AG04450 (cell line): ENCODE measurements around the gene CST8. TPM values are rescaled to one million over a fixed set of nuclear protein-coding genes. Genes with fewer than 3 reads are reported as not detected.

ENCODE experiments used
- CTCF ChIA-PET: fragments of 300-600, 350-600 bp; formaldehyde crosslinking; extraction: SDS; loops from one replicate; lab custom pipeline; 2022; ENCODE audit warnings: antibody characterized with exemption, inconsistent platforms; lab: Charles Lee
- POLR2A ChIA-PET: fragments of 350-600 bp; formaldehyde crosslinking; extraction: SDS; loops from one replicate; lab custom pipeline; 2021; ENCODE audit warnings: antibody characterized with exemption, inconsistent platforms; lab: Yijun Ruan, JAX
- DNase-seq: peaks from one replicate; pipeline ENCODE4 v3.0.0-alpha.2; 2011; ENCODE audit warnings: low read depth, low spot score
- H3K27ac ChIP-seq: one replicate; pipeline ENCODE4 v1.5.1; 2012; ENCODE audit warnings: low read depth, low read length, control low read depth
- H3K27me3 ChIP-seq: one replicate; pipeline ENCODE4 v1.6.0; 2012; ENCODE audit warnings: low read length; ENCODE audit not compliant: control insufficient read depth, insufficient read depth
- H3K4me3 ChIP-seq: 2 replicates; pipeline ENCODE4 v1.5.1; 2011; ENCODE audit warnings: mild to moderate bottlenecking, low read depth, low read length, control low read depth
- H3K9me3 ChIP-seq: 2 replicates; pipeline ENCODE4 v1.5.1; 2012; ENCODE audit warnings: low read length; ENCODE audit not compliant: control insufficient read depth, insufficient read depth
- polyA plus RNA-seq: library from polyadenylated mRNA; depleted of rRNA; stranded (reverse); fragments of >200 nt; gene quantifications from 2 replicates; pipeline ENCODE4 v1.2.3, GENCODE V29; 2011
- TF ChIP-seq, protein P1 (sequence below): IDR thresholded peaks from 2 replicates; pipeline ENCODE4 v1.5.1; 2011; ENCODE audit warnings: low read depth, low read length, control low read depth, inconsistent platforms

Gene CST8
- polyA plus RNA-seq, 1 experiment = not detected

DNA sequence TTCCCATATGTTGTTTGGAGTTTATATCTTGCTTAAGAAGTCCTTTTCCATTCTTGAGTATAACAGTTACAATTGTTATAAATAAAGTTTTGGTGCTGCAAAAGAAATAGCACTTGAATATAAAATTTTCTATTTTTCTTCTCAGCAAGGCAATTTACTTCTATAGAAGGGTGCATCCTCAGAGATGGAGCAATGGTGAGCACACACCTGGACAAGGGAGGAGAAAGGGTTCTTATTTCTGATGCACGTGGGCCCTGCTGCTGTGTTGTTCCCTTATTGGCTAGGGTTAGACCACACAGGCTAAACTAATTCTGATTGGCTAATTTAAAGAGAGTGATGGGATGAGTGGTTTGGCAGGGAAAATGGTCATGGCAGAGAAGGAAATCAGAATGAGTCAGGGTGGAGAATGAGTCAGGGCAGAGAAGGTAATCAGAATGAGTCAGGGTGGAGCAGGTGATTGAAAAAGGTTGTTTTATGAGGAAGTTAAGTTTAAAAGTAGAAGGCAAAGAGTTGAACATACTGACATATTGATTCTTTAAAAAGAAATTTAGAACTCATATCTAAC lies 38.0 kb downstream of the CST8 start:
- CTCF ChIA-PET = no interaction called here
- no peak overlapping the region for H3K4me3 ChIP-seq
- H3K9me3 ChIP-seq = no peaks in the 10 kb centered on the region
- DNase-seq = no peak
- TF ChIP-seq, protein P1, sequence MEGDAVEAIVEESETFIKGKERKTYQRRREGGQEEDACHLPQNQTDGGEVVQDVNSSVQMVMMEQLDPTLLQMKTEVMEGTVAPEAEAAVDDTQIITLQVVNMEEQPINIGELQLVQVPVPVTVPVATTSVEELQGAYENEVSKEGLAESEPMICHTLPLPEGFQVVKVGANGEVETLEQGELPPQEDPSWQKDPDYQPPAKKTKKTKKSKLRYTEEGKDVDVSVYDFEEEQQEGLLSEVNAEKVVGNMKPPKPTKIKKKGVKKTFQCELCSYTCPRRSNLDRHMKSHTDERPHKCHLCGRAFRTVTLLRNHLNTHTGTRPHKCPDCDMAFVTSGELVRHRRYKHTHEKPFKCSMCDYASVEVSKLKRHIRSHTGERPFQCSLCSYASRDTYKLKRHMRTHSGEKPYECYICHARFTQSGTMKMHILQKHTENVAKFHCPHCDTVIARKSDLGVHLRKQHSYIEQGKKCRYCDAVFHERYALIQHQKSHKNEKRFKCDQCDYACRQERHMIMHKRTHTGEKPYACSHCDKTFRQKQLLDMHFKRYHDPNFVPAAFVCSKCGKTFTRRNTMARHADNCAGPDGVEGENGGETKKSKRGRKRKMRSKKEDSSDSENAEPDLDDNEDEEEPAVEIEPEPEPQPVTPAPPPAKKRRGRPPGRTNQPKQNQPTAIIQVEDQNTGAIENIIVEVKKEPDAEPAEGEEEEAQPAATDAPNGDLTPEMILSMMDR = no peak
- H3K27me3 ChIP-seq = no peaks in the 10 kb centered on the region
- POLR2A ChIA-PET = no interaction called here
- no peak overlapping the region for H3K27ac ChIP-seq

DNA sequence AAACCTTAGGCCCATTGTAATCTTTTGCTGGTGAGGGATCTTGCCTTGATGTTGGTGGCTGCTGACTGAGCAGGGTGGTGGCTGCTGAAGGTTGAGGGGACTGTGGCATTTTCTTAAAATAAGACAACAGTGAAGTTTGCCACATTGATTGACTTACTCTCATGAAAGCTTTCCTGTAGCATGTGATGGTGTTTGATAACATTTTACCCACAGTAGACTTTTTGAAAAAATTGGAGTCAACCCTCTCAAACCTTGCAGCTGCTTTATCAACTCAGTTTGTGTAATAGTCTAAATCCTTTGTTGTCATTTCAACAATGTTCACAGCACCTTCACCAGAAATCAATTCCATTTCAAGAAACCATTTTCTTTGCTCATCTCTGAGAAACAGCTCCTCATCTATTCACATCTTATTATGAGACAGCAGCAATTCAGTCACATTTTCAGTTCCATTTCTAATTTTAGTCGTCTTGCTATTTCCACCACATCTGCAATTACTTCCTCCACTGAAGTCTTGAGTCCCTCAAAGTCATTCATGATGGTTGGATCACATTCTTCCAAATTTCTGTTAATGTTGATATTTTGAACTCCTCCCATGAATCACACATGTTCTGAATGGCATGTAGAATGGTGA lies 40.1 kb downstream of the CST8 start:
- no peak overlapping the region for H3K4me3 ChIP-seq
- H3K27me3 ChIP-seq = no peaks in the 10 kb centered on the region
- H3K27ac ChIP-seq = no peak overlapping the region
- DNase-seq = no peak
- ChIA-PET POLR2A (no interaction called here), CTCF (no interaction called here)
- TF ChIP-seq, protein P1 = no peak
- no peaks in the 10 kb centered on the region for H3K9me3 ChIP-seq

DNA sequence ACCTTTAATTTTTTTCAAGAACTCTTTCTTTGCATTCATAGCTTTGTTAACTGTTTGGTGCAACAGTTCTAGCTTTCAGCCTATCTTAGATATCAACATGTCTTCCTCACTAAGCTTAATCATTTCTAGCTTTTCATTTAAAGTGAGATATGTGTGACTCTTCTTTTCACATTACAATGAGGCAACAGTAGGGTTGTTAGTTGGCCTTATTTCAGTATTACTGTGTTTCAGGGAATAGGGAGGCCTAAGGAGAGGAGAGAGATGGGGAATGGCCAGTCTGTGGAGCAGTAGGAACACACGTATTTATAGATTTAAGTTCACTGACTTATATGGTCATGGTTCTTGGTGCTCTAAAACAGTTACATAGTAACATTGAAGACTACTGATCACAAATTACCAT lies 41.6 kb downstream of the CST8 start:
- POLR2A ChIA-PET = no interaction called here
- Histone ChIP-seq H3K4me3 (no peak overlapping the region), H3K27ac (no peak overlapping the region), H3K27me3 (no peaks in the 10 kb centered on the region), H3K9me3 (no peaks in the 10 kb centered on the region)
- TF ChIP-seq, protein P1 = no peak
- CTCF ChIA-PET = no interaction called here
- no peak for DNase-seq

DNA sequence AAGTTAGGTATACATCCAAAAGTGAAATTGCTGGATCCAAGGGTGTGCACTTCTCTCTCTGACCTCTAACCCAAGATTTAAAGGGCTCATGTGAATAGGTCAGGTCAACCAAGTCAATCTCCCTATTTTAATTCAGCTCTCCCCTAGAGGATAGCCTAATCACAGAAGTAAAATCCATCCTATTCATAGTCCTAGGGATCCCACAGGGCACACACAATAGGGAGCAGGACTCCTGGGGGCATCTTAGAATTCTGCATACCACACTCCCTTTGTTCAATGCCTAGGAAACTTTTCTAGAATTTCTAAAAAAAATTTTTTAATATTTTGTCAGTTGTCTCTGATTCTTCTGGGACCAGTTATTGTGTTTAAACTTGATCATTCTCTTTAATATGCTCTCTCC lies 42.2 kb downstream of the CST8 start:
- TF ChIP-seq, protein P1 = no peak
- Histone ChIP-seq H3K4me3 (no peak overlapping the region), H3K9me3 (no peaks in the 10 kb centered on the region), H3K27ac (no peak overlapping the region), H3K27me3 (no peaks in the 10 kb centered on the region)
- ChIA-PET POLR2A (no interaction called here), CTCF (no interaction called here)
- no peak for DNase-seq

DNA sequence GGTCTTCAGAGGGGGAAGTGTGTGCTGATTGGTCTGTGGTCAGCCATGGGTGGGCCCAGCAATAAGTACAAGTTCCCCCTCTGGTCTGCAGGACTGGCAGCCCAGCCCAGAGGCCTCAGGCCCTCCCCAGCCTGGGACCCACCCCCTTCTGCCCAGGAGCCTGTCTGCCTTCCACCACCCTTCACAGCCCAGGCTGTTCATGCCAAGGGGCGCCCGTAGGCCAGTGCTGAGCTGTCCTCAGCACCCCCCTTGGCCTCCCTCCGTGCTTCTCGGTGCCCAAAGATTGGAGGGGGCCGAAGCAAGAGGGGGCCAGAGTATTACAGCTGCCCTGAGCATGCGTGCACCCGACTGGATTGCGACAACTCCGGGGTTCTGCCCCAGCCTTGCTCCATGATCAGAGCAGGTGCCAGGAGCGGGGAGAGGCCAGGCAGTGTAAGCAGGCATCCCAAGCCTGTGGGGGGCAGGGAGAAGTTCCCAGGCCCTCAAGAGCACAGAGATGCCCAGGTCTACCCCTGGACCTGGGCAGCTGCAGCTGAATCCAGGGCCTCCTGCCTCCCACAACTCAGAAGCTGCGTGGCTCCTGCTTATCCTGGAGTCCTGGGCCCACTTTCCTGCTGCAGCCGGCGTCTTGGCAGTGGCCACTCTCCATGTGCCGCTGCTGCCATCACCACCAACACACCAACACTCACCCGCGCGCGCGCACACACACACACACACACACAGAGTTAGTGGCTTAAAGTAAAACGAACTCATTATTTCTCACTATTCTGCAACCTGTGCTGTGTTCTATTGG lies 44.1 kb downstream of the CST8 start:
- Histone ChIP-seq H3K27me3 (no peaks in the 10 kb centered on the region), H3K9me3 (no peaks in the 10 kb centered on the region; the same call in 1 of the 2 replicates), H3K27ac (no peak overlapping the region), H3K4me3 (no peak overlapping the region)
- ChIA-PET POLR2A (no interaction called here), CTCF (no interaction called here)
- TF ChIP-seq, protein P1 = no peak
- DNase-seq = no peak
